ENCODE results near the gene EVL.

The EVL gene

GRCh38 chr14:100081997-100082625 lies 16.9 kb downstream of the EVL start:
- DNase-seq (ENCODE audit: extremely low read depth, insufficient read length): no peak
- Histone ChIP-seq H3K27me3 (replicated peaks; ENCODE audit: control insufficient read depth, insufficient read depth, low read length) (no peaks in the 10 kb centered on the region), H3K36me3 (ENCODE audit: control insufficient read depth, insufficient read depth, low read length) (peaks cover 24% of the 10 kb centered on the region), H3K4me3 (replicated peaks; ENCODE audit: low read depth, low read length) (no peak overlapping the region)
- no peak for TF ChIP-seq CTCF (IDR thresholded peaks at IDR 0.05; ENCODE audit: insufficient read depth, low read length, poor library complexity, severe bottlenecking)

GRCh38 chr14:100082723-100083122 lies 17.5 kb downstream of the EVL start:
- Histone ChIP-seq H3K27me3 (replicated peaks; ENCODE audit: control insufficient read depth, insufficient read depth, low read length) (no peaks in the 10 kb centered on the region), H3K36me3 (ENCODE audit: control insufficient read depth, insufficient read depth, low read length) (peaks cover 24% of the 10 kb centered on the region), H3K4me3 (replicated peaks; ENCODE audit: low read depth, low read length) (no peak overlapping the region)
- no peak for TF ChIP-seq CTCF (IDR thresholded peaks at IDR 0.05; ENCODE audit: insufficient read depth, low read length, poor library complexity, severe bottlenecking)
- no peak for DNase-seq (ENCODE audit: extremely low read depth, insufficient read length)

GRCh38 chr14:100083706-100084105 lies 18.5 kb downstream of the EVL start:
- Histone ChIP-seq H3K36me3 (ENCODE audit: control insufficient read depth, insufficient read depth, low read length) (peaks cover 28% of the 10 kb centered on the region), H3K4me3 (replicated peaks; ENCODE audit: low read depth, low read length) (no peak overlapping the region), H3K27me3 (replicated peaks; ENCODE audit: control insufficient read depth, insufficient read depth, low read length) (no peaks in the 10 kb centered on the region)
- no peak for DNase-seq (ENCODE audit: extremely low read depth, insufficient read length)
- TF ChIP-seq CTCF (IDR thresholded peaks at IDR 0.05; ENCODE audit: insufficient read depth, low read length, poor library complexity, severe bottlenecking): no peak

GRCh38 chr14:100084591-100084990 lies 19.4 kb downstream of the EVL start:
- Histone ChIP-seq H3K27me3 (replicated peaks; ENCODE audit: control insufficient read depth, insufficient read depth, low read length) (no peaks in the 10 kb centered on the region), H3K36me3 (ENCODE audit: control insufficient read depth, insufficient read depth, low read length) (peaks cover 23% of the 10 kb centered on the region)
- TF ChIP-seq CTCF (IDR thresholded peaks at IDR 0.05; ENCODE audit: insufficient read depth, low read length, poor library complexity, severe bottlenecking): no peak

GRCh38 chr14:100085462-100085861 lies 20.2 kb downstream of the EVL start:
- no peak for DNase-seq (ENCODE audit: extremely low read depth, insufficient read length)
- Histone ChIP-seq H3K36me3 (ENCODE audit: control insufficient read depth, insufficient read depth, low read length) (peaks cover 20% of the 10 kb centered on the region), H3K27me3 (replicated peaks; ENCODE audit: control insufficient read depth, insufficient read depth, low read length) (no peaks in the 10 kb centered on the region), H3K4me3 (replicated peaks; ENCODE audit: low read depth, low read length) (no peak overlapping the region)
- no peak for TF ChIP-seq CTCF (IDR thresholded peaks at IDR 0.05; ENCODE audit: insufficient read depth, low read length, poor library complexity, severe bottlenecking)

More at GRCh38 chr14:100084591-100084990, 19.4 kb downstream of the EVL start:
- DNase-seq (ENCODE audit: extremely low read depth, insufficient read length): no peak
- no peak overlapping the region for H3K4me3 ChIP-seq (replicated peaks; ENCODE audit: low read depth, low read length)

GRCh38 chr14:100086361-100086760 lies 21.1 kb downstream of the EVL start:
- no peak overlapping the region for H3K4me3 ChIP-seq (replicated peaks; ENCODE audit: low read depth, low read length)
- TF ChIP-seq CTCF (IDR thresholded peaks at IDR 0.05; ENCODE audit: insufficient read depth, low read length, poor library complexity, severe bottlenecking): no peak
- no peak for DNase-seq (ENCODE audit: extremely low read depth, insufficient read length)
- H3K36me3 ChIP-seq (ENCODE audit: control insufficient read depth, insufficient read depth, low read length): peaks cover 20% of the 10 kb centered on the region
- no peaks in the 10 kb centered on the region for H3K27me3 ChIP-seq (replicated peaks; ENCODE audit: control insufficient read depth, insufficient read depth, low read length)
